RWPE1 (cell line): ENCODE results near the gene MLN.
A peak's percentile ranks its signal among the peaks of the same experiment; 100 is the strongest.

Experiments
- CTCF ChIA-PET: fragments of 350-600 bp; sonication (Branson Sonifier 250); formaldehyde crosslinking; extraction: SDS; loops from one replicate; lab custom pipeline; 2021; lab: Yijun Ruan, JAX
- POLR2A ChIA-PET: fragments of 400-600 bp; formaldehyde crosslinking; extraction: SDS; loops from one replicate; lab custom pipeline; 2020; ENCODE audit warnings: antibody characterized with exemption; ENCODE audit not compliant: low non-redundant PET; lab: Yijun Ruan, JAX
- DNase-seq: peaks from one replicate; pipeline ENCODE4 v3.0.0; 2012; ENCODE audit warnings: low spot score
- H3K27ac ChIP-seq: fragments of 450-650 bp; 2 replicates; pipeline ENCODE4 v1.5.1; 2017
- CTCF ChIP-seq: fragments of 450-650 bp; conservative IDR thresholded peaks from 2 replicates; pipeline ENCODE4 v1.5.1; 2017; ENCODE audit warnings: low read depth, mild to moderate bottlenecking

MLN gene

GRCh38 chr6:33765368-33765767 lies 38.4 kb downstream of the MLN start:
- POLR2A ChIA-PET = no interaction called here
- no peak for DNase-seq

GRCh38 chr6:33764036-33764435 lies 39.8 kb downstream of the MLN start:
- H3K27ac ChIP-seq = no peak overlapping the region
- ChIA-PET CTCF (interaction anchor here (0.7 to 4.8 kb wide), 3 partner anchors 25 to 379 kb away, joined by 3 to 40 read pairs (median 3); partner anchors contain the start of gene UQCC2), POLR2A (no interaction called here)
- no peak for DNase-seq
- no peak for TF ChIP-seq CTCF

More at GRCh38 chr6:33765368-33765767, 38.4 kb downstream of the MLN start:
- no peak overlapping the region for H3K27ac ChIP-seq
- no peak for TF ChIP-seq CTCF
- CTCF ChIA-PET = interaction anchor here (0.7 kb wide), 1 partner anchor 54 kb away, joined by 4 read pairs; no protein-coding TSS in a partner anchor

- no peak overlapping the region for H3K27ac ChIP-seq
- ChIA-PET POLR2A (no interaction called here), CTCF (interaction anchor here (0.7 to 4.8 kb wide), 4 partner anchors 8 to 379 kb away, joined by 3 to 40 read pairs (median 14); partner anchors contain the start of gene UQCC2)
- no peak for DNase-seq
- no peak for TF ChIP-seq CTCF
Measured at GRCh38 chr6:33763483-33763882, 40.3 kb downstream of the MLN start.

- CTCF ChIA-PET = interaction anchor here (0.6 to 4.8 kb wide), 11 partner anchors 9 to 265 kb away, joined by 3 to 46 read pairs (median 4); partner anchors contain the start of genes IP6K3 and UQCC2
Measured at GRCh38 chr6:33762713-33763112, 41.1 kb downstream of the MLN start.

GRCh38 chr6:33761922-33762629 lies 41.7 kb downstream of the MLN start:
- POLR2A ChIA-PET = no interaction called here
- DNase-seq = peak; percentile 44
- CTCF ChIA-PET = interaction anchor here (0.6 to 4.8 kb wide), 13 partner anchors 9 to 265 kb away, joined by 3 to 46 read pairs (median 4); partner anchors contain the start of genes IP6K3 and UQCC2
- peak overlapping the region; percentile 59 for H3K27ac ChIP-seq
- TF ChIP-seq CTCF = peak; percentile 73

More at GRCh38 chr6:33762713-33763112, 41.1 kb downstream of the MLN start:
- POLR2A ChIA-PET = no interaction called here
- H3K27ac ChIP-seq = no peak overlapping the region
- DNase-seq = no peak
- no peak for TF ChIP-seq CTCF

- CTCF ChIA-PET = interaction anchor here (0.8 to 4.8 kb wide), 6 partner anchors 10 to 50 kb away, joined by 3 to 46 read pairs (median 16); partner anchors contain the start of genes IP6K3 and UQCC2
- no peak for TF ChIP-seq CTCF
- DNase-seq = no peak
- POLR2A ChIA-PET = no interaction called here
- peak overlapping the region; percentile 59 for H3K27ac ChIP-seq
Measured at GRCh38 chr6:33761581-33761921, 42.3 kb downstream of the MLN start.
